Neural progenitor cell (in vitro differentiated cells): ENCODE results near the gene NCS1.

Experiments
- CTCF ChIP-seq: fragments of 200-600 bp; sonication (generic); IDR thresholded peaks from 2 replicates; pipeline ENCODE4 v1.5.1; 2017; ENCODE audit warnings: antibody characterized with exemption, mild to moderate bottlenecking
- EZH2 ChIP-seq: fragments of 200-600 bp; sonication (generic); IDR thresholded peaks from 2 replicates; pipeline ENCODE4 v1.6.1; 2017; ENCODE audit warnings: antibody characterized with exemption, mild to moderate bottlenecking, moderate library complexity
- EZH2phosphoT487 ChIP-seq: fragments of 200-600 bp; sonication (generic); IDR thresholded peaks from 2 replicates; pipeline ENCODE4 v1.6.1; 2017; ENCODE audit warnings: antibody characterized with exemption

- no peak for TF ChIP-seq CTCF
- no peak for TF ChIP-seq EZH2phosphoT487
- TF ChIP-seq EZH2: no peak
Observed at GRCh38 chr9:130185017-130185416, 12.8 kb downstream of the NCS1 start.
